ENCODE data around the gene L3MBTL4.
A peak's percentile ranks its signal among the peaks of the same experiment; 100 is the strongest.
"Not testable (repeated sequence)": the region's sequence is repeated elsewhere in the genome, so short reads cannot be mapped to it uniquely, and the experiment has no call there.

The L3MBTL4 gene

DNA sequence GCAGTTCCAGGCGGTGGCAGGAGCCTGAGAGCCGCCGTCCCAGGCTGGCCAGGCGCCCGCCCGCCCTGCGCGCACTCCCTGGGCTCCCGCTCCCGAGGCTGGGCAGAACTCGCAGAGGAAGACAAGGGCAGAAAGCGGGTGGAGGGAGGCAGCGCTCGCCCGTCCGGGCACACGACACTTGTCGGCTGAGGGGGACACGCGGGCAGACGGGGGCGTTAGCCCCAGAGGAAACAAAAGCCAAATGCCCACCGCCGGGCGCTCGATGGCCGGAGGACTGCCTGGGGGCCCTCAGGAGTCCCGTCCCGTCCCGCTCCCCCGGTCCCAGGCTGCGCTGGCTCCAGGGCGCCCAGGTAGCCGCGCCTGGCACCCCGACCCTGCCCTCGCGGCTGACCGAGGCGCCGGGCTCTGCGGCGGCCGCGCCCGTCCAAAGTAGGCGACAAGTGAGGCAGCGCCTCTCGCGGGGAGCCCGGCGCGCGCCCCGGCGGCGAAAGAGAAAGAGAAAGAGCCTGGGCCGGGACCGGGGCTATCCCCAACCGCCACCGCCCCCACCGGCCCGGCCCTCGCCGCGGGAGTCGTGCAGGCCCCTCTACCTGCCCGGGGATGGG is 491 bp downstream of the L3MBTL4 start:
- no peaks in the 10 kb centered on the region for H3K9me3 Mint-ChIP-seq
- H3K36me3 Mint-ChIP-seq (ENCODE audit: low read depth): no peaks in the 10 kb centered on the region
- peak; percentile 57 for DNase-seq (ENCODE audit: low spot score)
- no peak overlapping the region for H3K27ac Mint-ChIP-seq
- peak overlapping the region; percentile 18 for H3K4me3 Mint-ChIP-seq
- peaks cover 36% of the 10 kb centered on the region for H3K27me3 Mint-ChIP-seq (ENCODE audit: low read depth)
- peaks cover 6% of the 10 kb centered on the region for H3K4me1 Mint-ChIP-seq (ENCODE audit: low read depth)

DNA sequence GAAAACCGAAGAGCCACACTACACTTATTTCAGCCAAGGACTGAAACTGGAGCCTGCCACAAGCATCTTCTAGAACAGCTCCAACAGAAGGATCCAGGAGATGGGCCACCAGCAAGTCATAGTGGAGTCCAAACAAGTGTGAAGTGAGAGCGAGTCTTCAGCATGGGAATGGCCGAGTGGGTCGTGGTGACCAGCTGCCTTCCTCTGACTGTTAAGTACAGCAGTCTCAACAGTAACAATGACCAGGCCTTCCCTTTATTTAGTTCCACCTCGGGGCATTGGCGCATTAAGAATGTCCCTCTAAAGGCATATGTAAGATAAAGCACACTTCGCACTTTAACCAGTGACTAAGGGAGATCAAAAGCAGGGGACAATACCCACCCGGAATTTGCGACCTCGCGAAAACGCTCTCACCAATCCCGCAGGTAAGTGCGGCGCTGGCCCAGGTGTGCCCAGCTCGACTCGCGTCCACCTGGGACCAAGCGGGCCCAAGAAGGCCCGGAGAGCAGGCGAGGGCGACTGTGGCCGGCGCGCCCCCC is 1.1 kb downstream of the L3MBTL4 start:
- Mint-ChIP-seq H3K4me1 (ENCODE audit: low read depth) (peaks cover 6% of the 10 kb centered on the region), H3K4me3 (peak overlapping the region; percentile 73), H3K27ac (no peak overlapping the region), H3K9me3 (no peaks in the 10 kb centered on the region), H3K27me3 (ENCODE audit: low read depth) (peaks cover 36% of the 10 kb centered on the region), H3K36me3 (ENCODE audit: low read depth) (no peaks in the 10 kb centered on the region)
- no peak for DNase-seq (ENCODE audit: low spot score)

DNA sequence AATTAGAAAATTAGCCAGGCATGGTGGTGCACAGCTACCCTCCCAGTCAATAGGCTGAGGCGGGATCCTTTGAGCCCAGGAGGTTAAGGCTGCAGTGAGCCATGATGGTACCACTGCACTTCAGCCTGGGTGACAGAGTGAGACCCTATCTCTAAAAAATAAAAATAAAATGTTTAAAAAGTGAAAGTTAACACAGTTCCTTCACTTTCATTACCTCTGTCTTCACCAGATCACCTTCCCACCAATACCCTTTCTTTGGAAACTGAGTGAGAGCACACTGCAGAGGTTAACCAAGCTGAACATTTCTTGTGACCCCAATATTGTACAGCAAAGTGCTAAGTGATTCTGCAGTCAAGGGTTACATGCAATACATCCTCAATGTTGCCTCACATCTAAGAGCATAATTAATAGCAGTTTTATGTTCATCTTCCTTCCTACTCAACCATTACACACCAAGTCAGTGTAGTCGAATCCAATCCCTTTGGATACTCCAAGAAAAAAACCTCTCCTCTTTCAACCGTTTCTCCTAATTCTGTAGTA is 1.7 kb downstream of the L3MBTL4 start:
- H3K27me3 Mint-ChIP-seq (ENCODE audit: low read depth): peaks cover 36% of the 10 kb centered on the region
- no peaks in the 10 kb centered on the region for H3K36me3 Mint-ChIP-seq (ENCODE audit: low read depth)
- H3K9me3 Mint-ChIP-seq: no peaks in the 10 kb centered on the region
- H3K4me1 Mint-ChIP-seq (ENCODE audit: low read depth): peaks cover 6% of the 10 kb centered on the region
- DNase-seq (ENCODE audit: low spot score): no peak
- H3K4me3 Mint-ChIP-seq: no peak overlapping the region
- no peak overlapping the region for H3K27ac Mint-ChIP-seq

DNA sequence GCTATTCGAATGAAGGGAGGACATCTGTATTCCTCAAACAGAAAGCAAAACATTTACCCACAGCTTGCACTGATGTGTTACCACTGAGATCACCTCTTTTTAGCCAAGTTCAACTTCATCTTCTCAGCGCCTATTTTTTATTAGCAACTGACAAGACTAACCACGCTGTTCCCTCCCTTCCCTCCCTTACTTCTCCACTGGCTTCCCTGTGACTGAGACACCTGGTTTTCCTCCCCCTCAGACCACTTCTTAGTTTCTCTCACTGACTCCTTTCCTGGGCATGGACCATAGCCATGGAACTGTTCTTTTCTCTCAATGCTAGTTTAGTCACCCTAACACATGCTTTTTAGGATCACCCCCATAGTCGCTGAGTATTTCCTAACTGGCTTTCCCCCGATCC is 3.3 kb downstream of the L3MBTL4 start:
- no peak for DNase-seq (ENCODE audit: low spot score)
- peaks cover 36% of the 10 kb centered on the region for H3K27me3 Mint-ChIP-seq (ENCODE audit: low read depth)
- no peak overlapping the region for H3K27ac Mint-ChIP-seq
- no peaks in the 10 kb centered on the region for H3K9me3 Mint-ChIP-seq
- peaks cover 6% of the 10 kb centered on the region for H3K4me1 Mint-ChIP-seq (ENCODE audit: low read depth)
- no peak overlapping the region for H3K4me3 Mint-ChIP-seq
- H3K36me3 Mint-ChIP-seq (ENCODE audit: low read depth): no peaks in the 10 kb centered on the region

DNA sequence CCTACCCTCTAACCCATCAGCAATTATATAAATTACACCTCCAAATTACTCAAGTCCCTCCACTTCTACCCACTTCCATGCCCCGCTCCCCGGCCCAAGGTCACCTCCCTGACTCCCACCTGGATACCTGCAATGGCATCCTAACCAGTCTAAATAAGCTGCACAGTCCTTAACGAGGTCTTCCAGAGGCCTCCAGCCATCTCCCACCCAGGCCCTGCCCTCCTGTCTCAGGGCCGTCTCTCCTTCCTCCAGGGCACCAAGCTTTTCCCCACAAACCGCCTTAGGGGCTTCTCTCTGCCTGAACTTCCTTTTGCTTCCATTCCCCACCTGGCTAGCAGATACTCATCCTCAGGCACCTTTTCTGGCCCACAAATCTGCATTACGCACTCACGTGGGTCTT is 4.8 kb downstream of the L3MBTL4 start:
- Mint-ChIP-seq H3K36me3 (ENCODE audit: low read depth) (no peaks in the 10 kb centered on the region), H3K9me3 (no peaks in the 10 kb centered on the region), H3K27me3 (ENCODE audit: low read depth) (peaks cover 21% of the 10 kb centered on the region), H3K4me3 (no peak overlapping the region), H3K27ac (no peak overlapping the region), H3K4me1 (ENCODE audit: low read depth) (peaks cover 3% of the 10 kb centered on the region)
- no peak for DNase-seq (ENCODE audit: low spot score)

DNA sequence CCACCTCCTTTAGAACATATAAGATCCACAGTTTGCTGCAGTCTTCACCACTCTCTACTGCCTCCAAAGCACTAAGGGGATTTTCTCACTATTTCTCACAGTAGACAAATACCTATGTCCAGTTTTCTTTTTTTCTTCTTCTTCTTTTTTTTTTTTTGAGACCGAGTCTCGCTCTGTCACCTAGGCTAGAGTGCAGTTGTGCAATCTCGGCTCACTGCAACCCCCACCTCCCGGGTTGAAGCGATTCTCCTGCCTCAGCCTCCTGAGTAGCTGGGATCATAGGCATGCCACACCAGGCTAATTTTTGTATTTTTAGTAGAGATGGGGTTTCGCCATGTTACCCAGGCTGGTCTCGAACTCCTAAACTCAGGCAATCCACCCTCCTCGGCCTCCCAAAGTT is 6.2 kb downstream of the L3MBTL4 start:
- not testable (repeated sequence) for H3K4me3 Mint-ChIP-seq; DNase-seq (ENCODE audit: low spot score); H3K27ac Mint-ChIP-seq; H3K4me1 Mint-ChIP-seq (ENCODE audit: low read depth); H3K9me3 Mint-ChIP-seq; H3K36me3 Mint-ChIP-seq (ENCODE audit: low read depth)
- peaks cover 19% of the 10 kb centered on the region for H3K27me3 Mint-ChIP-seq (ENCODE audit: low read depth)

DNA sequence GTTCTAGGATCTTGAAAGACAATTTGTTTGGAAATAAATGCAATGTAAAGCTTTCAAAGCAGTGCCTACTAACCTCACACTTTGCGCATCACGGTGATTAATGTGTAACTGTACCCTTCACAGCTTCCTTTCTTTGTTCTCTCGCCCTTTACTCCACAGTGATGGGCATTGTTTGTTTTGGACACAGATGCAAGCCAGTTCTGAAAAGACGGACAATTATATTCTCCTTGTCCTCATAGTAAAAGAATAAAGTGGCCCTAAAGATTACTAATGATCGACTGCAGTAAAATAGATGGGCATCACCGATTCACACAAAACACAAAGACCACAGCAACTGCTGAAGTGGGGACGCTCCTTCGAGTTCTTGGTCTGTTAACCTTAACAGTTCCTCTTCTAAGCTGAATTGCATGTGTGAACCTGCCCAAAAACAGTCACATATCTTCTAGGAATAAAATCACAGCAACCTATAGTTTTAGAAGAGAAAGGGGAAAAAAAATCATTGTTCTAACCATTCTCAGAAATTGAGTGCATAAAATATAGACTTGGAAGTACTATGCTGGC is 7.7 kb downstream of the L3MBTL4 start:
- Mint-ChIP-seq H3K4me3 (no peak overlapping the region), H3K9me3 (no peaks in the 10 kb centered on the region), H3K4me1 (ENCODE audit: low read depth) (peaks cover 1% of the 10 kb centered on the region), H3K27ac (no peak overlapping the region), H3K27me3 (ENCODE audit: low read depth) (peaks cover 7% of the 10 kb centered on the region), H3K36me3 (ENCODE audit: low read depth) (no peaks in the 10 kb centered on the region)
- no peak for DNase-seq (ENCODE audit: low spot score)

DNA sequence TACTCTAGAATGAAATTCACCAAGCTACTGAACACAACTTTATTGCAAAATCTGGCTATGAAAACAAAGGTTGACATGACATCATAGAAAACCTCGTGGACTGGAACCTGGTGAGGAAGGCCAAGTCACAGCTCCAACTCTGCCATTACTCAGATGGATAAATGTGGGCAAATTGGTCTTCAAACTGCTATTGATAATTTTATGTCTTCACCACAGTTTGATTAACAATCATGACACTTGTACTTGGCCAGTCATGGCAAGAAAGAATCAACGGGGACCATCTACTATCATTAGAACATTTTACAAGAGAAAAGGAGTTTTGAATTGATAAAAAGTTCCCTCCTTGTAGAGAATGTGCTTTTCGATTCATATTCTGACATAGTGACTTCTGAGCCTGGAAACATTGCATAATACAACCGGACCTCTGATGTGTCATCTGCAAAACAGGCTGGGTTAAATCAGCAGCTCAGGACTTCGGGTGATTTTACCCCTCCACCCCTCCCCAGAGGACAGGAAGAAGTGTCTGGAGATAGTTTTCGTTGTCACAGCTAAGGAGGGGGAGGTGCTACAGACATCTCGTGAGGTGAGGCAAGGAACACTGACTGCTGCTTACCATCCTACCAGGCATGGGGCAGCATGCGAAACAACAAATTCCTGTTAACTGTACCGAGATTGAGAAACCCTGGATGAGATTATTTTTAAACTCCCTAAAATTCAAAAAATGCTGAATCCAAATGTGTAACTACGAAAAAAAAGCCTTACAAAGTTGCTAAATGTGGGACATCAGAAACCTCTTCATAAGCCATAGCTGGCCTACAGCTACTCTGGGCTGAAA is 8.4 kb downstream of the L3MBTL4 start:
- H3K27me3 Mint-ChIP-seq (ENCODE audit: low read depth): peaks cover 2% of the 10 kb centered on the region
- DNase-seq (ENCODE audit: low spot score): no peak
- H3K4me1 Mint-ChIP-seq (ENCODE audit: low read depth): no peaks in the 10 kb centered on the region
- H3K36me3 Mint-ChIP-seq (ENCODE audit: low read depth): no peaks in the 10 kb centered on the region
- H3K4me3 Mint-ChIP-seq: no peak overlapping the region
- no peaks in the 10 kb centered on the region for H3K9me3 Mint-ChIP-seq
- no peak overlapping the region for H3K27ac Mint-ChIP-seq

DNA sequence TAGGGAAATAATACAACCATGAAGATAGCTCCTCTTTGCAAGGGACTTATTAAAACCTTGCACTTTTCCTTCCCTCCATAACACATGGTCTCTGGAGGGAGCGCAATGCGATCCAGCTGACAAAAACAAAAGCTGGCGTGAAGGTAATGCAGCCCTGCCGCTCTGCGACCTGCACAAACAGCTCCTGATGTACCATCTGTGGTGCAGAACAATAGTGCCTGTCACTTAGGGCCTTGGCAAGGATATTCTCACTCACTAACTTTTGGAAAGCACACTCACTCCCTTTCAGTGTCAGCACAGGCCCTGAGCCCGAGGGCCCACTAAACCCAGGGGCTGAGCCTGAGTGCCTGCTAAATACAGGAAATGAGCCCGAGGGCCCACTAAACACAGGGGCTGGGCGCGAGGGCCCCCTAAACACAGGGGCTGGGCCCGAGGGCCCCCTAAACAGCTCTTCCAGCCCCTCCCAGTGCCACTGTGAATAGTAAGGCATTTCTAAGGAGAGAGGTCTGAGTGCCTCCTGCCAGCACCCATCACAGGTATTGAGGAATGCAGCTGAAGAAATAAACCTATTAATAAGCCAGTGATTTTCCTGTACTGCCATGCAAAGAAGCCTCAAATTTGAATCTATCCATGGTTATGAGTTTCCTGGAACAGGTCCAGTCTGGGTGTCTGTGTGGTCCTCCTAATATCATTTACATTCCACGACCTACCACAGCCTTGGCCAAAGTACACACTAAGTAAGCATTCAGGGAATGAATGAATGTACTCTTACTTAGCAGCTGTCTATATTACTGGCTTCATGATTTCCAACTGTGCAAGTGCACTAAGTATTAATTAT is 9.3 kb downstream of the L3MBTL4 start:
- Mint-ChIP-seq H3K4me3 (no peak overlapping the region), H3K36me3 (ENCODE audit: low read depth) (no peaks in the 10 kb centered on the region), H3K27me3 (ENCODE audit: low read depth) (no peaks in the 10 kb centered on the region), H3K9me3 (no peaks in the 10 kb centered on the region), H3K4me1 (ENCODE audit: low read depth) (no peaks in the 10 kb centered on the region), H3K27ac (no peak overlapping the region)
- DNase-seq (ENCODE audit: low spot score): no peak

DNA sequence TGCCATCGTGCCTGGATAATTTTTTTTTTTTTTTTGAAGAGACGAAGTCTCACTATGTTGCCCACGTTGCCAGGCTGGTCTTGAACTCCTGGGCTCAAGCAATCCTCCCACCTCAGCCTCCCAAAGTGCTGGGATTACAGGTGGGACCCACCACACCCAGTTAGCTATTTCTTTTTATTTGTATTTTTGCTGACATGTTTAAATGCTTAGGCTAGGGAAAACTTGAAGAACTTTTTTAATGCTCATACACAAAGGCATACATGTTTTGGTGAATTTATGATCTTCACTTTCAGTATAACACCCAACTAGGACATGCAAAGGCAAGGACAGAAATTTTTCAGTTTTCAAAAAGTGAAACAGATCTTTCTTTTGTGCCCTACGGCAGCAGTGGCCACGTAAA is 9.9 kb downstream of the L3MBTL4 start:
- no peak for DNase-seq (ENCODE audit: low spot score)
- Mint-ChIP-seq H3K36me3 (ENCODE audit: low read depth) (no peaks in the 10 kb centered on the region), H3K4me1 (ENCODE audit: low read depth) (no peaks in the 10 kb centered on the region), H3K9me3 (no peaks in the 10 kb centered on the region), H3K27me3 (ENCODE audit: low read depth) (no peaks in the 10 kb centered on the region), H3K4me3 (no peak overlapping the region), H3K27ac (no peak overlapping the region)

DNA sequence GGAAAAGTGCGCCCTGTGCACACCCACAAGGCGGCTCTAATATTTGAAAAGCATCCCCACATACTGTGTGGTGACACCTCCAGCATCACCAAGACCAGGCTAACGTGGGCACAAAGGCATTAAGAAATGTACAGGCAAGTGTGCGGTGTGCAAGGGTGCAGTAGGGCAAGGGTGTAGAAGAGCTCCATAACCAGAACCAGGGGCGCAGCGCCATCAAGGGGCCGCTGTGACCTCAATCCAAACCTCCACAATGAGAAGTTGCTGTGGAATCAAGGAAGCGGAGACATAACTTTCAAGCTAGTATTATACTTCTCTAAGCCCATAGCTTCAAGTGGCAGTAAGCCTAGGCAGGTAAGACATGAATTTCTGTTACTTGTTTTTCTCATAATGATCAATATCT is 13.0 kb downstream of the L3MBTL4 start:
- no peaks in the 10 kb centered on the region for H3K27me3 Mint-ChIP-seq (ENCODE audit: low read depth)
- no peaks in the 10 kb centered on the region for H3K9me3 Mint-ChIP-seq
- no peak for DNase-seq (ENCODE audit: low spot score)
- no peak overlapping the region for H3K4me3 Mint-ChIP-seq
- no peaks in the 10 kb centered on the region for H3K36me3 Mint-ChIP-seq (ENCODE audit: low read depth)
- no peaks in the 10 kb centered on the region for H3K4me1 Mint-ChIP-seq (ENCODE audit: low read depth)
- no peak overlapping the region for H3K27ac Mint-ChIP-seq

DNA sequence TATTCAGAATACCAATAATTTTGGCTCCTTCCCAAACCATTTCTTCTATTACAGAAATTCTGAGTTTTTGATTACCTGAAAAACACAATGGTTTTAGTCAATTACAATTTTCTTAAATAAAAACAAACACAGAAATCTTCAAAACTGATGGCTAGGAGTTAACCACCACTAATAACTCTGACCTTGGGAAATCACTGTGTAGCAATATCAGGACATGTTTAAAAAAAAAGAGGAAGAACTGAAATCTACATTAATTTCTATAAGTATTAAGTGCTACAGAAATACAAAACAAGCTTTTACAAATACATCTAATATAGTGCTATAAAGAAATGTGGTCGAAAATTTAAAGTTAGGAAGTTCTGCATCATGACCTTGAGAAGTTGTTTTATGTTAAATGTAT is 14.9 kb downstream of the L3MBTL4 start:
- Mint-ChIP-seq H3K27me3 (ENCODE audit: low read depth) (no peaks in the 10 kb centered on the region), H3K4me1 (ENCODE audit: low read depth) (no peaks in the 10 kb centered on the region), H3K4me3 (no peak overlapping the region), H3K36me3 (ENCODE audit: low read depth) (no peaks in the 10 kb centered on the region), H3K27ac (no peak overlapping the region), H3K9me3 (no peaks in the 10 kb centered on the region)
- no peak for DNase-seq (ENCODE audit: low spot score)

DNA sequence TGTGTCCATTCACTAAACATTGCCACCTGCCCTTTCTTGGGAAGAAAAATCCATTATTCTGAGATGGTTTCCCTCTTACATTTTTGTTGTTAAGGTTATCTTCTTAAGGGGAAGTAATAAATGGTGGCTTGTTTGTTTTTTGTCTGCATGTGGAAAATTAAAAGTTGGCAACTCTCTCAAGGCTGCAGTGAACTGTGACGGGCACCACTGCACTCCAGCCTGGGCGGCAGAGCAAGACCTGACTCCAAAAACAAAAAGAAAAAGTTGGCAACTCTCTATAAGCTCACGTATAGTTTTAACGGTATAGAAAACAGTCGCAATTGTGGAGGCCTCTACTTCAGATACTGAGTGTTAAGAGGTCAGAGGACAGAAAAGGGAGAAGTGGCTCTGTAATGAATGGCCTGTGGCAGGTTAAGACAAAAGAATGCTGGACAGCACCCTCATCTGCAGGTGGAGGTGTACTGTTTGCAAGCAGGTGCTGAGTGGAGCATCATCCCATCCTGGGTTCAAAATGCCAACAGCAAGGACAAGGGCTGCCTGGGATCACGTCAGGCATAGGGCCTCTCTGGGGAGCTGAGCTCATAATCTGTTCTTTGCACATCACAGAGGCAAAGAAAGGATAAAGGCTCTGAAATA is 16.7 kb downstream of the L3MBTL4 start:
- H3K9me3 Mint-ChIP-seq: no peaks in the 10 kb centered on the region
- no peaks in the 10 kb centered on the region for H3K36me3 Mint-ChIP-seq (ENCODE audit: low read depth)
- no peak overlapping the region for H3K27ac Mint-ChIP-seq
- H3K27me3 Mint-ChIP-seq (ENCODE audit: low read depth): no peaks in the 10 kb centered on the region
- H3K4me1 Mint-ChIP-seq (ENCODE audit: low read depth): no peaks in the 10 kb centered on the region
- H3K4me3 Mint-ChIP-seq: no peak overlapping the region
- no peak for DNase-seq (ENCODE audit: low spot score)
